ENCODE data around the gene WDR81.

Gene WDR81

GRCh38 chr17:1787301-1787902 is 62.9 kb downstream of the WDR81 start:
- Histone ChIP-seq H3K27ac (peak overlapping the region; percentile 88 to 93), H3K4me3 (no peak overlapping the region)
- TF ChIP-seq, protein P1, sequence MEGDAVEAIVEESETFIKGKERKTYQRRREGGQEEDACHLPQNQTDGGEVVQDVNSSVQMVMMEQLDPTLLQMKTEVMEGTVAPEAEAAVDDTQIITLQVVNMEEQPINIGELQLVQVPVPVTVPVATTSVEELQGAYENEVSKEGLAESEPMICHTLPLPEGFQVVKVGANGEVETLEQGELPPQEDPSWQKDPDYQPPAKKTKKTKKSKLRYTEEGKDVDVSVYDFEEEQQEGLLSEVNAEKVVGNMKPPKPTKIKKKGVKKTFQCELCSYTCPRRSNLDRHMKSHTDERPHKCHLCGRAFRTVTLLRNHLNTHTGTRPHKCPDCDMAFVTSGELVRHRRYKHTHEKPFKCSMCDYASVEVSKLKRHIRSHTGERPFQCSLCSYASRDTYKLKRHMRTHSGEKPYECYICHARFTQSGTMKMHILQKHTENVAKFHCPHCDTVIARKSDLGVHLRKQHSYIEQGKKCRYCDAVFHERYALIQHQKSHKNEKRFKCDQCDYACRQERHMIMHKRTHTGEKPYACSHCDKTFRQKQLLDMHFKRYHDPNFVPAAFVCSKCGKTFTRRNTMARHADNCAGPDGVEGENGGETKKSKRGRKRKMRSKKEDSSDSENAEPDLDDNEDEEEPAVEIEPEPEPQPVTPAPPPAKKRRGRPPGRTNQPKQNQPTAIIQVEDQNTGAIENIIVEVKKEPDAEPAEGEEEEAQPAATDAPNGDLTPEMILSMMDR (IDR thresholded peaks at IDR 0.05): no peak
- peak; percentile 92 for DNase-seq (ENCODE audit: low spot score)

Measured in coronary artery (tissue), 2 donors.